Kidney epithelial cell (primary cell): ENCODE measurements around the gene TNPO2. TPM values are rescaled to one million over a fixed set of nuclear protein-coding genes. Genes with fewer than 3 reads are reported as not detected.

Experiments
- total RNA-seq: library from RNA; depleted of rRNA; stranded (reverse); fragments of >200 nt; gene quantifications from 2 replicates; pipeline ENCODE4 v1.2.3, GENCODE V29; 2015

The TNPO2 gene
- total RNA-seq, 1 donor from 2014 or later = 27.1 TPM

Other genes with a start within 250 kb of the TNPO2 start
- gene ZNF709, start 239.1 kb downstream of the TNPO2 start, total RNA-seq = 0.75 and 2.0 TPM in 2 replicates
- gene ZNF564, start 172.4 kb downstream of the TNPO2 start, total RNA-seq = 4.0 and 7.9 TPM in 2 replicates
- 6.0 and 6.6 TPM in 2 replicates for gene ZNF490, start 113.1 kb downstream of the TNPO2 start, total RNA-seq
- 11.0 and 16.2 TPM in 2 replicates for gene ZNF791, start 113.0 kb downstream of the TNPO2 start, total RNA-seq
- gene MAN2B1, start 57.2 kb downstream of the TNPO2 start, total RNA-seq = 92.8 and 141 TPM in 2 replicates
- gene WDR83, start 57.1 kb downstream of the TNPO2 start, total RNA-seq = 15.7 and 16.6 TPM in 2 replicates
- 109 and 127 TPM in 2 replicates for gene DHPS, start 42.1 kb downstream of the TNPO2 start, total RNA-seq
- not detected in 2 replicates for gene GNG14, start 35.9 kb downstream of the TNPO2 start, total RNA-seq
- 19.0 and 20.7 TPM in 2 replicates for gene FBXW9, start 27.3 kb downstream of the TNPO2 start, total RNA-seq
- gene TRIR, start 10.8 kb upstream of the TNPO2 start, total RNA-seq = 368 and 443 TPM in 2 replicates
- gene GET3, start 13.6 kb upstream of the TNPO2 start, total RNA-seq = 146 and 148 TPM in 2 replicates
- not detected in 2 replicates for gene BEST2, start 27.9 kb upstream of the TNPO2 start, total RNA-seq
- gene HOOK2, start 51.6 kb upstream of the TNPO2 start, total RNA-seq = 38.7 and 44.1 TPM in 2 replicates
- 395 and 431 TPM in 2 replicates for gene JUNB, start 67.6 kb upstream of the TNPO2 start, total RNA-seq
- 366 and 396 TPM in 2 replicates for gene PRDX2, start 77.9 kb upstream of the TNPO2 start, total RNA-seq
- gene THSD8, start 78.1 kb upstream of the TNPO2 start, total RNA-seq = not detected in 2 replicates
- gene RNASEH2A, start 82.7 kb upstream of the TNPO2 start, total RNA-seq = 17.0 and 24.8 TPM in 2 replicates
- 0.21 TPM in 1 of 2 replicates, not detected in the other for gene RTBDN, start 110.6 kb upstream of the TNPO2 start, total RNA-seq
- 0.88 and 2.4 TPM in 2 replicates for gene MAST1, start 114.6 kb upstream of the TNPO2 start, total RNA-seq
- 38.5 and 44.4 TPM in 2 replicates for gene DNASE2, start 157.5 kb upstream of the TNPO2 start, total RNA-seq
- not detected in 2 replicates for gene KLF1, start 163.3 kb upstream of the TNPO2 start, total RNA-seq
- gene GCDH, start 167.2 kb upstream of the TNPO2 start, total RNA-seq = 35.2 and 43.9 TPM in 2 replicates
- gene SYCE2, start 195.4 kb upstream of the TNPO2 start, total RNA-seq = 0.13 and 0.48 TPM in 2 replicates
- 90.6 and 93.7 TPM in 2 replicates for gene FARSA, start 209.8 kb upstream of the TNPO2 start, total RNA-seq
- gene CALR, start 214.7 kb upstream of the TNPO2 start, total RNA-seq = 936 and 958 TPM in 2 replicates
- 138 and 146 TPM in 2 replicates for gene RAD23A, start 221.9 kb upstream of the TNPO2 start, total RNA-seq
- gene GADD45GIP1, start 233.3 kb upstream of the TNPO2 start, total RNA-seq = 60.1 and 78.0 TPM in 2 replicates
- gene DAND5, start 245.6 kb upstream of the TNPO2 start, total RNA-seq = not detected in 2 replicates